MM.1S (cell line): ENCODE data around the gene USP47.

Experiments used
- CTCF ChIP-seq: fragments of 300-600 bp; sonication (generic); IDR thresholded peaks from 2 replicates; pipeline ENCODE4 v1.5.1; 2016; ENCODE audit warnings: antibody characterized with exemption, low read length, mixed read lengths
- EZH2 ChIP-seq: fragments of 300-600 bp; sonication (generic); optimal IDR thresholded peaks from 2 replicates; pipeline ENCODE3; 2017; ENCODE audit warnings: low read depth, mild to moderate bottlenecking, antibody characterized with exemption, low read length, mixed read lengths

- TF ChIP-seq CTCF (no peak), EZH2 (no peak)
These were observed 119.7 kb downstream of the USP47 start for GRCh38 chr11:11961399-11962028.
